Neural crest cell (in vitro differentiated cells): ENCODE results near the gene KCNK5. TPM values are rescaled to one million over a fixed set of nuclear protein-coding genes. Genes with fewer than 3 reads are reported as not detected.

Experiments used
- DNase-seq: peaks from one replicate; pipeline ENCODE4 v3.0.0; 2021; ENCODE audit warnings: low read depth, mixed read lengths, low spot score
- H3K27ac Mint-ChIP-seq: one replicate; pipeline ENCODE4 v1.8.0; 2021; ENCODE audit warnings: mild to moderate bottlenecking, mixed read lengths; ENCODE audit not compliant: unreplicated experiment
- H3K27me3 Mint-ChIP-seq: 2 replicates; pipeline ENCODE4 v1.8.0; 2021; ENCODE audit warnings: low read depth, mild to moderate bottlenecking, mixed read lengths
- H3K36me3 Mint-ChIP-seq: 2 replicates; pipeline ENCODE4 v1.8.0; 2021; ENCODE audit warnings: low read depth, mild to moderate bottlenecking, mixed read lengths
- H3K4me1 Mint-ChIP-seq: 2 replicates; pipeline ENCODE4 v1.8.0; 2021; ENCODE audit warnings: mixed read lengths
- H3K4me3 Mint-ChIP-seq: one replicate; pipeline ENCODE4 v1.8.0; 2021; ENCODE audit warnings: mild to moderate bottlenecking, mixed read lengths
- H3K9me3 Mint-ChIP-seq: 2 replicates; pipeline ENCODE4 v1.8.0; 2021; ENCODE audit warnings: mixed read lengths
- CTCF ChIP-seq: fragments of 200-600 bp; sonication (generic); conservative IDR thresholded peaks from 2 replicates; pipeline ENCODE4 v1.5.0; 2021; ENCODE audit warnings: antibody characterized with exemption, mild to moderate bottlenecking
- total RNA-seq: library from RNA; stranded (reverse); gene quantifications from 2 replicates; pipeline ENCODE4 v1.2.1, GENCODE V29; 2021

Gene KCNK5
- total RNA-seq, 1 donor from 2014 or later: 32.7 TPM

GRCh38 chr6:39254999-39255535 lies 25.8 kb upstream of the KCNK5 start:
- Mint-ChIP-seq H3K27ac (no peak overlapping the region), H3K27me3 (no peaks in the 10 kb centered on the region)
- DNase-seq: no peak

GRCh38 chr6:39251406-39251805 lies 22.1 kb upstream of the KCNK5 start:
- peaks cover 3% of the 10 kb centered on the region for H3K4me1 Mint-ChIP-seq
- no peak for DNase-seq

More at GRCh38 chr6:39254999-39255535, 25.8 kb upstream of the KCNK5 start:
- no peak overlapping the region for H3K4me3 Mint-ChIP-seq
- peaks cover 4% of the 10 kb centered on the region for H3K4me1 Mint-ChIP-seq
- H3K9me3 Mint-ChIP-seq: peaks cover 12% of the 10 kb centered on the region
- no peak for TF ChIP-seq CTCF
- no peaks in the 10 kb centered on the region for H3K36me3 Mint-ChIP-seq

GRCh38 chr6:39250507-39250906 lies 21.2 kb upstream of the KCNK5 start:
- no peaks in the 10 kb centered on the region for H3K27me3 Mint-ChIP-seq
- DNase-seq: no peak
- no peak for TF ChIP-seq CTCF
- peaks cover 14% of the 10 kb centered on the region for H3K9me3 Mint-ChIP-seq
- H3K36me3 Mint-ChIP-seq: no peaks in the 10 kb centered on the region
- H3K4me3 Mint-ChIP-seq: no peak overlapping the region
- no peak overlapping the region for H3K27ac Mint-ChIP-seq
- no peaks in the 10 kb centered on the region for H3K4me1 Mint-ChIP-seq

More at GRCh38 chr6:39251406-39251805, 22.1 kb upstream of the KCNK5 start:
- H3K27ac Mint-ChIP-seq: no peak overlapping the region
- H3K4me3 Mint-ChIP-seq: no peak overlapping the region
- no peaks in the 10 kb centered on the region for H3K27me3 Mint-ChIP-seq
- H3K36me3 Mint-ChIP-seq: no peaks in the 10 kb centered on the region
- H3K9me3 Mint-ChIP-seq: peaks cover 14% of the 10 kb centered on the region
- no peak for TF ChIP-seq CTCF

- Mint-ChIP-seq H3K36me3 (no peaks in the 10 kb centered on the region), H3K4me3 (no peak overlapping the region), H3K4me1 (no peaks in the 10 kb centered on the region), H3K27me3 (no peaks in the 10 kb centered on the region), H3K27ac (no peak overlapping the region), H3K9me3 (peaks cover 7% of the 10 kb centered on the region)
- TF ChIP-seq CTCF: no peak
- DNase-seq: no peak
Observed at GRCh38 chr6:39249278-39249677, 20.0 kb upstream of the KCNK5 start.

GRCh38 chr6:39247667-39248194 lies 18.5 kb upstream of the KCNK5 start:
- H3K27me3 Mint-ChIP-seq: no peaks in the 10 kb centered on the region

More at GRCh38 chr6:39247667-39248194, 18.5 kb upstream of the KCNK5 start:
- Mint-ChIP-seq H3K9me3 (peaks cover 2% of the 10 kb centered on the region), H3K4me3 (no peak overlapping the region), H3K27ac (no peak overlapping the region), H3K36me3 (no peaks in the 10 kb centered on the region), H3K4me1 (no peaks in the 10 kb centered on the region)
- no peak for DNase-seq
- no peak for TF ChIP-seq CTCF
